Measurements from ENCODE around the gene VEGFD. TPM values are rescaled to one million over a fixed set of nuclear protein-coding genes. Genes with fewer than 3 reads are reported as not detected.

VEGFD gene
- total RNA-seq, 3 donors from 2014 or later, result 0.55 to 5.8 (median 1.6) TPM

DNA sequence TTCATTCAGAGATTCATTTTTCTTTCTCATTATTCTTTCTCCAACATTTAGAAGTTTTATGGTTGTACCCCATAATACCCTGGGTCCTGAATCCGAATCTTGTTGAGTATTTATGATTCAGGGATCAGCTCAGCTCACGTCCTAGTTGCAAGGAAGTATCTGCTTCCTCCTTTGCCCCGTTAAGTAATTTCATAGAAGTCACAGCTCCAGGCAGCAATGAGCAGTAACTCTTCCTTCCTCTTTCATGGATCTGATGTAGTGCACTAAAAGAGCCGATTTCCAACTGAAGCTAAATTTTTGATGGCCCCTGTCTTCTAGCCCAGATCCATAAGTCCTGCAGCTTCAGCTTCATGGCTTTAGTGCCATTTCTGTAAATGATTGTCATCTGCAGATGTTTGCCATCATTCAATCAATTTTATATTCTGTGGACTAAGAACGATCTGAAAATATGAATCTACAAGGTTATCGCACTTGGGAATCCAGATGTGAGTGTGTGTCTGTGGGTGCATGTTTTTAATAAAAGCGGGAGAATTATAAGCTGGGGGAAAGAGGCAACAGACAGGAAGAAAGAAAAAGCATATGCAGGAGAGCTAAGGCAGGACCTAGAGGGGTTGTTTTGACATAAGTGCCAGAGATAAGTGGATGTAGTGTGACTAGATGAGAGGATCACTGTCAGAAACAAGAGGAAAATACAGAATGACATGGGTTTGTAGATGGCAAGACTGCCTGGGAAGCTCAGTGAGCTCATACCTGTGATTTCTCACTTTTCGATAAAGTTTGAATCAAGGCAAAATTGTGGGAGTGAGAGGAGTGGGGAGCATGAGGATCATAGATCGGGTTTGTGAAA, 17.5 kb downstream of the VEGFD start:
- Histone ChIP-seq H3K4me1 (ENCODE audit: low read depth) (no peaks in the 10 kb centered on the region), H3K4me3 (no peak overlapping the region), H3K36me3 (ENCODE audit: low read depth) (no peaks in the 10 kb centered on the region), H3K9me3 (no peaks in the 10 kb centered on the region)
- DNase-seq, result no peak
- TF ChIP-seq, protein P1, sequence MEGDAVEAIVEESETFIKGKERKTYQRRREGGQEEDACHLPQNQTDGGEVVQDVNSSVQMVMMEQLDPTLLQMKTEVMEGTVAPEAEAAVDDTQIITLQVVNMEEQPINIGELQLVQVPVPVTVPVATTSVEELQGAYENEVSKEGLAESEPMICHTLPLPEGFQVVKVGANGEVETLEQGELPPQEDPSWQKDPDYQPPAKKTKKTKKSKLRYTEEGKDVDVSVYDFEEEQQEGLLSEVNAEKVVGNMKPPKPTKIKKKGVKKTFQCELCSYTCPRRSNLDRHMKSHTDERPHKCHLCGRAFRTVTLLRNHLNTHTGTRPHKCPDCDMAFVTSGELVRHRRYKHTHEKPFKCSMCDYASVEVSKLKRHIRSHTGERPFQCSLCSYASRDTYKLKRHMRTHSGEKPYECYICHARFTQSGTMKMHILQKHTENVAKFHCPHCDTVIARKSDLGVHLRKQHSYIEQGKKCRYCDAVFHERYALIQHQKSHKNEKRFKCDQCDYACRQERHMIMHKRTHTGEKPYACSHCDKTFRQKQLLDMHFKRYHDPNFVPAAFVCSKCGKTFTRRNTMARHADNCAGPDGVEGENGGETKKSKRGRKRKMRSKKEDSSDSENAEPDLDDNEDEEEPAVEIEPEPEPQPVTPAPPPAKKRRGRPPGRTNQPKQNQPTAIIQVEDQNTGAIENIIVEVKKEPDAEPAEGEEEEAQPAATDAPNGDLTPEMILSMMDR (IDR thresholded peaks at IDR 0.05), result no peak
- intact Hi-C loops (cut with DNase I, micrococcal nuclease), result no loop called here
- no peak for ATAC-seq

DNA sequence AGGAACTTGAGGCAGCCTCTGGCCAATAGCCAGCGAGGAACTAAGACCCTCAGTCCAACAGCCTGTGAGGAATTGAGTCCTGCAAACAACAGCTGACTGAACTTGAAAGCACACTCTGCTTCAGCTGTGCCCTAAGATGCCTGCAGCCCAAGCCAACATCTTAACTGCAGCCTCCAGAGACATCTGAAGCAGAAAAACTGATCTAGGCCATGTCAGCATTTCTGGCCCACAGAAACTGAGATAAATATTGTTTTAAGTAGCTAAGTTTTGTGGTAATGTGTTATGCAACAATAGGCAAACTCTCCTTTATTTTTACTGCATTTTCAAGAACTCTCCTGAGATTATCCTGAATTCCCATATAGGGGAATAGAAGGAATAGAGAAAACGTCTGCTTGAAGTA, 24.5 kb downstream of the VEGFD start:
- TF ChIP-seq, protein P1 (IDR thresholded peaks at IDR 0.05), result no peak
- no peak for DNase-seq
- ATAC-seq, result no peak
- Histone ChIP-seq H3K9me3 (no peaks in the 10 kb centered on the region), H3K4me3 (no peak overlapping the region), H3K36me3 (ENCODE audit: low read depth) (no peaks in the 10 kb centered on the region), H3K4me1 (ENCODE audit: low read depth) (no peaks in the 10 kb centered on the region)
- intact Hi-C loops (cut with DNase I, micrococcal nuclease), result no loop called here

DNA sequence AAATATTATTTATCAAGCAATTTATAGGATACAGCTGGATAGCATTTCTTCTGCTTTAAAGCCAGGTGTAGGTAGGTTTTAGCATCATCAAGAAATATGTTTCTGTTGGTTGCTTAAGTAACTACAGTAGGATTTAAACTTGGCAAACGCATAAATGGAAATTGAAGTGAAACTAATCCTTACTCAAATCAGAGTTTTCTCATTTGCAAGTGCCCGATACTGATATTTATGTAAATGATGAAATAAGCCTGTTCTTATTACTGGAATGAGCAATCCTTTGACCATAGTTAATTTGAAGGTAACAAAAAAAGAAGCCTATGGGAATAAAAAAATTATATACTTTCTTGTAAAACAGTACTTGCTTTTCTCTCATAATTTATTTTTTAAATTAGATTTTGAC, 25.7 kb downstream of the VEGFD start:
- no peak for DNase-seq
- no peak overlapping the region for H3K4me3 ChIP-seq
- no peaks in the 10 kb centered on the region for H3K36me3 ChIP-seq (ENCODE audit: low read depth)
- no peaks in the 10 kb centered on the region for H3K9me3 ChIP-seq
- intact Hi-C loops (cut with DNase I, micrococcal nuclease), result no loop called here
- no peak for ATAC-seq
- TF ChIP-seq, protein P1 (IDR thresholded peaks at IDR 0.05), result no peak
- H3K4me1 ChIP-seq (ENCODE audit: low read depth), result no peaks in the 10 kb centered on the region

DNA sequence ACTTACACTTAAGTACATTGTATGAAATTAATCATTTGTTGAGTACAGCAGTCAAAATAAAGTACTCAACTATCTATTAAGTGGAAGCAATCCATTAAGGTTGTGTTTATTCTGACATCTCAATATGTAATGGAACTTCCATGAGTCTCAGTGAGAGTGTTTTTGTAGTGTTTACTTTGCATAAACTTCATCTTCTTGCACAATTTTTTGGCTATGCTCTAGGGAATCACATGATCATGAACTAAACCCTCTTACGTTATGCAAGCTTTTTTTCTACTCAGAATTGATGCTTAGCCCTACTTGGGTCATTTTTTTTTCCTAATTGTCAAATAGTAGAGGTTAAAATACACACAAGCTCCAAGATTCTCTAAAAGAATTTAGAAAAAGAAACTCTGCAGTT, 27.8 kb downstream of the VEGFD start:
- DNase-seq (no peak), ATAC-seq (no peak)
- Histone ChIP-seq H3K4me3 (no peak overlapping the region), H3K9me3 (no peaks in the 10 kb centered on the region), H3K36me3 (ENCODE audit: low read depth) (no peaks in the 10 kb centered on the region), H3K4me1 (ENCODE audit: low read depth) (no peaks in the 10 kb centered on the region)
- TF ChIP-seq, protein P1 (IDR thresholded peaks at IDR 0.05), result no peak
- intact Hi-C loops (cut with DNase I, micrococcal nuclease), result no loop called here

DNA sequence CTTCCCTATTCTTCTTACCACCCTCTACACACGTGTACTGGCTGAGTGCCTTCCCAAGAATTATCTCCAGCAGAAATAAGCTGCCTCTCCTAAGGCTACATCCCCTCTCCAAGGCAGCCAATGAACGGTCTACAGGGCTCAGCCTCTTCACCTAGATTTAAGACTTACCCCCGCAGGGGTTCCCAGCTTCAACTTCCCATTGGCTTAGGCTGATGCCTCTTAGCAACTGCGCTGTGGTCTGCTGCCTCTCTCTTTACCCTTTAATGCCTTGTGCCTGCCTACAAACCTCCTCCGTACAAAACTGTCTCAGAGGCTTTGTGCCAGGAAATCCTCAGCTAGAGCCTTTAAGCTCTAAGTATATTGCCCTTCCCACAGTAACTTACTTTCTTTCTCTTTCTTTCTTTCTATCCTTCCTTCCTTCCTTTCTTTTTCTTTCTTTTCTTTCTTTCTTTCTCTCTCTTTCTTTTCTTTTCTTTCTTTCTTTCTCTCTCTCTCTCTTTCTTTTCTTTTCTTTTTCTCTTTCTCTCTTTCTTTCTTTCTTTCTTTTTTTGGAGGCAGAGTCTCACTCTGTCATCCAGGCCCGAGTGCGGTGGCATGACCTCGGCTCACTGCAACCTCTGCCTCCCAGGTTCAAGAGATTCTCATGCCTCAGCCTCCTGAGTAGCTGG, 33.8 kb downstream of the VEGFD start:
- no peaks in the 10 kb centered on the region for H3K9me3 ChIP-seq
- no peaks in the 10 kb centered on the region for H3K4me1 ChIP-seq (ENCODE audit: low read depth)
- TF ChIP-seq, protein P1 (IDR thresholded peaks at IDR 0.05), result no peak
- intact Hi-C loops (cut with DNase I, micrococcal nuclease), result no loop called here
- ATAC-seq, result no peak
- H3K36me3 ChIP-seq (ENCODE audit: low read depth), result no peaks in the 10 kb centered on the region
- DNase-seq, result no peak
- H3K4me3 ChIP-seq, result no peak overlapping the region

Measured in mucosa of descending colon (tissue), 3 donors.